MV-4-11 (cell line): Measurements from ENCODE around the gene CHDH.
A peak's percentile ranks its signal among the peaks of the same experiment; 100 is the strongest.

Experiments
- DNase-seq: peaks from one replicate; lab custom pipeline; 2025; lab: John Stamatoyannopoulos, UW

The CHDH gene

GRCh38 chr3:53808496-53808895, 37.7 kb downstream of the CHDH start:
- DNase-seq: no peak

- no peak for DNase-seq
These were observed 39.0 kb downstream of the CHDH start for GRCh38 chr3:53807117-53807810.

- DNase-seq: no peak
These were observed 39.8 kb downstream of the CHDH start for GRCh38 chr3:53806182-53807116.

- DNase-seq: no peak
These were observed 40.6 kb downstream of the CHDH start for GRCh38 chr3:53805463-53806159.

GRCh38 chr3:53804697-53805462, 41.3 kb downstream of the CHDH start:
- DNase-seq: no peak

GRCh38 chr3:53803816-53804695, 42.2 kb downstream of the CHDH start:
- DNase-seq: peak; percentile 18

GRCh38 chr3:53803124-53803815, 42.9 kb downstream of the CHDH start:
- DNase-seq: no peak

- DNase-seq: no peak
These were observed 43.9 kb downstream of the CHDH start for GRCh38 chr3:53802256-53802880.

- DNase-seq: no peak
These were observed 44.9 kb downstream of the CHDH start for GRCh38 chr3:53801319-53801718.

- no peak for DNase-seq
These were observed 45.9 kb downstream of the CHDH start for GRCh38 chr3:53800041-53800906.

GRCh38 chr3:53799338-53799865, 46.8 kb downstream of the CHDH start:
- no peak for DNase-seq

- DNase-seq: no peak
These were observed 48.1 kb downstream of the CHDH start for GRCh38 chr3:53798144-53798543.

GRCh38 chr3:53795789-53796560, 50.2 kb downstream of the CHDH start:
- DNase-seq: no peak

- DNase-seq: no peak
These were observed 51.0 kb downstream of the CHDH start for GRCh38 chr3:53795176-53795575.

- DNase-seq: no peak
These were observed 51.6 kb downstream of the CHDH start for GRCh38 chr3:53794597-53794996.

GRCh38 chr3:53792866-53793265, 53.4 kb downstream of the CHDH start:
- DNase-seq: no peak

GRCh38 chr3:53791317-53791716, 54.9 kb downstream of the CHDH start:
- DNase-seq: no peak

GRCh38 chr3:53790470-53790869, 55.7 kb downstream of the CHDH start:
- DNase-seq: no peak
